ENCODE results near the gene CEP97. TPM values are rescaled to one million over a fixed set of nuclear protein-coding genes. Genes with fewer than 3 reads are reported as not detected.

Gene CEP97
- total RNA-seq, 1 experiment from 2014 or later = 12.0 TPM

GRCh38 chr3:101719604-101720185, 4.7 kb upstream of the CEP97 start (continued):
- TF ChIP-seq ZSCAN18 (CRISPR knock-in tag; IDR thresholded peaks at IDR 0.05) = no peak

DNA sequence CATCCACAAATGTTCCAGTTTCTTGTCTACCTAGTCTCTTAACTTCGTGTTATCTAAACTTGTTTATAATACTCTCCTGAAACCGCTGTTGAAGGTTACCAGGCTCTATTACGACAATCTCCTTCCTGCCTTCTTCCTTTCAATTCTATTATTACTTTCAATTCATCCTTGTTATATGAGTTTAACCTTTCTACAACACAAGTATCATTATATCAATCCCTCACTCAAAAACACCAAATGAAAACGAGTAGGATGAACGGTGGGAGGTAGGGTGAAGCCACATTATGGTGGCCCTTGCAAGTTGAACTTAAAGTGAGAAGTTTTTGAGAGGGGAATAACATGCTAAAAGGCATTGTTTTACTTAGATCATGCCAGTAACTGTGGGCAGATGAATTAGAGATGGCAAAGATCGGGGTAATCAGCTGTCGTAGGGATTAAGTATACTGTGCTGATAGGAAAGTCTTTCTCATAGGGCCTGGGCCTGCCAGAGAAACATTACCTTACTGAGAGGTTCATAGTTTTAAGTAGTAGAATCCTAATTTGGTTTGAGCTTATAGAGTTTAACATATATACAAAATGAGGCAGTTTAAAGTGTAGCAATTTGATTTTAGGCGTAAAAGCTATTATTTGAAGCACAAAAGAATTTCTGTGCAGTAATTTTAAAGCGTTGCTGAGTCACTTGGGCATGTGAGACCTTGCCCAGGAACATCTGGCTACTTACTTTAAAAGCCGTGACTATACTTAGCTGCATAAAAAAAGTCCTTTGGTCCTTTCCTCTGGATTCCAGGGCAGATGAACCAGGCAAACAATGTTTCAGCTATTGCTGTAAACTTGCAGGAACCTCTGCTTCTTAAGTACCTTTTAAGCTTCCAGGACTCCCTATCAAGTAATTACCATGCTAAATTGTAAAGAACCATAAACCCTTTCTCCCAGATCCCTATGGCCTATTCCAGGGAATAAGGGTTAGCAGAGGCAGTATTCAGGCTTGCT, 3.3 kb upstream of the CEP97 start:
- Mint-ChIP-seq H3K27ac (0 out of 2 replicates have a peak overlapping the region, but pooled peaks have one; percentile 0), H3K9me3 (no peaks in the 10 kb centered on the region), H3K4me1 (peaks cover 7% of the 10 kb centered on the region), H3K4me3 (no peak overlapping the region), H3K36me3 (no peaks in the 10 kb centered on the region), H3K27me3 (ENCODE audit: low read depth) (no peaks in the 10 kb centered on the region)
- POLR2A ChIA-PET = interaction anchor here (0.7 kb wide), 1 partner anchor 45 kb away, joined by 3 read pairs; no protein-coding TSS in a partner anchor
- DNase-seq (ENCODE audit: low spot score) (no peak), ATAC-seq (no peak)
- TF ChIP-seq FOXP1 (CRISPR knock-in tag; IDR thresholded peaks at IDR 0.05; ENCODE audit: borderline replicate concordance) (no peak), FOXK1 (CRISPR knock-in tag; IDR thresholded peaks at IDR 0.05) (no peak), ZMAT4 (CRISPR knock-in tag; IDR thresholded peaks at IDR 0.05) (no peak), ZBTB43 (CRISPR knock-in tag; IDR thresholded peaks at IDR 0.05) (no peak), GABPB1 (CRISPR knock-in tag; IDR thresholded peaks at IDR 0.05) (no peak)
- CTCF ChIA-PET = interaction anchor here (1.3 kb wide), 1 partner anchor 14 kb away, joined by 5 read pairs; no protein-coding TSS in a partner anchor

- Mint-ChIP-seq H3K4me3 (no peak overlapping the region), H3K27ac (peak overlapping the region; percentile 35), H3K4me1 (peaks cover 7% of the 10 kb centered on the region), H3K36me3 (peaks cover under 1% of the 10 kb centered on the region), H3K27me3 (ENCODE audit: low read depth) (no peaks in the 10 kb centered on the region), H3K9me3 (no peaks in the 10 kb centered on the region)
- ATAC-seq (no peak), DNase-seq (ENCODE audit: low spot score) (no peak)
- no peak for TF ChIP-seq NR3C1 (CRISPR knock-in tag; conservative IDR thresholded peaks at IDR 0.05; ENCODE audit: low read depth)
- TF ChIP-seq, protein P1, sequence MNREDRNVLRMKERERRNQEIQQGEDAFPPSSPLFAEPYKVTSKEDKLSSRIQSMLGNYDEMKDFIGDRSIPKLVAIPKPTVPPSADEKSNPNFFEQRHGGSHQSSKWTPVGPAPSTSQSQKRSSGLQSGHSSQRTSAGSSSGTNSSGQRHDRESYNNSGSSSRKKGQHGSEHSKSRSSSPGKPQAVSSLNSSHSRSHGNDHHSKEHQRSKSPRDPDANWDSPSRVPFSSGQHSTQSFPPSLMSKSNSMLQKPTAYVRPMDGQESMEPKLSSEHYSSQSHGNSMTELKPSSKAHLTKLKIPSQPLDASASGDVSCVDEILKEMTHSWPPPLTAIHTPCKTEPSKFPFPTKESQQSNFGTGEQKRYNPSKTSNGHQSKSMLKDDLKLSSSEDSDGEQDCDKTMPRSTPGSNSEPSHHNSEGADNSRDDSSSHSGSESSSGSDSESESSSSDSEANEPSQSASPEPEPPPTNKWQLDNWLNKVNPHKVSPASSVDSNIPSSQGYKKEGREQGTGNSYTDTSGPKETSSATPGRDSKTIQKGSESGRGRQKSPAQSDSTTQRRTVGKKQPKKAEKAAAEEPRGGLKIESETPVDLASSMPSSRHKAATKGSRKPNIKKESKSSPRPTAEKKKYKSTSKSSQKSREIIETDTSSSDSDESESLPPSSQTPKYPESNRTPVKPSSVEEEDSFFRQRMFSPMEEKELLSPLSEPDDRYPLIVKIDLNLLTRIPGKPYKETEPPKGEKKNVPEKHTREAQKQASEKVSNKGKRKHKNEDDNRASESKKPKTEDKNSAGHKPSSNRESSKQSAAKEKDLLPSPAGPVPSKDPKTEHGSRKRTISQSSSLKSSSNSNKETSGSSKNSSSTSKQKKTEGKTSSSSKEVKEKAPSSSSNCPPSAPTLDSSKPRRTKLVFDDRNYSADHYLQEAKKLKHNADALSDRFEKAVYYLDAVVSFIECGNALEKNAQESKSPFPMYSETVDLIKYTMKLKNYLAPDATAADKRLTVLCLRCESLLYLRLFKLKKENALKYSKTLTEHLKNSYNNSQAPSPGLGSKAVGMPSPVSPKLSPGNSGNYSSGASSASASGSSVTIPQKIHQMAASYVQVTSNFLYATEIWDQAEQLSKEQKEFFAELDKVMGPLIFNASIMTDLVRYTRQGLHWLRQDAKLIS (CRISPR knock-in tag; IDR thresholded peaks at IDR 0.05; ENCODE audit: borderline replicate concordance) = no peak
- no peak for TF ChIP-seq ATF3 (CRISPR knock-in tag; conservative IDR thresholded peaks at IDR 0.05)
- no peak for TF ChIP-seq ZNF416 (CRISPR knock-in tag; IDR thresholded peaks at IDR 0.05)
- TF ChIP-seq FOXJ3 (CRISPR knock-in tag; IDR thresholded peaks at IDR 0.05; ENCODE audit: borderline replicate concordance) = no peak
- ChIA-PET POLR2A (interaction anchor here (0.7 to 0.8 kb wide), 2 partner anchors 45 to 47 kb away, joined by 3 read pairs; no protein-coding TSS in a partner anchor), CTCF (interaction anchor here (1.0 kb wide), 1 partner anchor 16 kb away, joined by 3 read pairs; no protein-coding TSS in a partner anchor)
Measured at GRCh38 chr3:101722394-101723173, 1.8 kb upstream of the CEP97 start.

Measured in WTC11 (cell line).